Kidney (tissue), 14 donors: ENCODE results near the gene SMAD3. TPM values are rescaled to one million over a fixed set of nuclear protein-coding genes. Genes with fewer than 3 reads are reported as not detected.

ENCODE experiments used
- DNase-seq, 5 donors: peaks; one replicate each; pipeline ENCODE4 v3.0.0-alpha.2; 2013 to 2020
- FAIRE-seq: peaks from 2 replicates; lab custom pipeline; 2012; peaks lifted over from hg19 to GRCh38; lab: Jason Lieb, UNC
- H3K27ac ChIP-seq, 2 donors: one replicate each; pipeline ENCODE4 v1.7.0; 2013; ENCODE audit warnings: low read depth in 2 of 2, low read length in 2 of 2, inconsistent platforms in 1 of 2
- H3K27me3 ChIP-seq: one replicate; pipeline ENCODE4 v1.7.1; 2013; ENCODE audit warnings: low read length, inconsistent platforms; ENCODE audit not compliant: control insufficient read depth, insufficient read depth
- H3K36me3 ChIP-seq, 3 donors: one replicate each; pipeline versions ENCODE4 v1.7.0 to v1.7.1; 2013; ENCODE audit warnings: low read length in 3 of 3, control low read depth in 1 of 3, inconsistent platforms in 1 of 3; ENCODE audit not compliant: insufficient read depth in 3 of 3, control insufficient read depth in 2 of 3
- H3K4me1 ChIP-seq, 3 donors: one replicate each; pipeline versions ENCODE4 v1.7.0 to v1.7.1; 2013; ENCODE audit warnings: low read length in 3 of 3, inconsistent platforms in 1 of 3, low read depth in 1 of 3; ENCODE audit not compliant: control insufficient read depth in 2 of 3, insufficient read depth in 2 of 3
- H3K4me3 ChIP-seq, 3 donors: one replicate each; pipeline versions ENCODE4 v1.7.0 to v1.8.1; 2013; ENCODE audit warnings: low read length in 3 of 3, control low read depth in 1 of 3, inconsistent platforms in 1 of 3
- H3K9ac ChIP-seq, 3 donors: one replicate each; pipeline versions ENCODE4 v1.7.0 to v1.7.1; 2013; ENCODE audit warnings: low read length in 3 of 3, control low read depth in 1 of 3, inconsistent platforms in 1 of 3
- H3K9me3 ChIP-seq, 3 donors: one replicate each; pipeline versions ENCODE4 v1.7.0 to v1.7.1; 2013; ENCODE audit warnings: low read length in 3 of 3, control low read depth in 1 of 3, inconsistent platforms in 1 of 3; ENCODE audit not compliant: control insufficient read depth in 2 of 3, insufficient read depth in 1 of 3
- CTCF ChIP-seq: IDR thresholded peaks from 3 replicates; pipeline ENCODE4 v1.5.1; 2012; ENCODE audit warnings: mild to moderate bottlenecking, moderate library complexity, borderline replicate concordance; ENCODE audit not compliant: insufficient read depth; ENCODE audit errors: extremely low read depth
- intact Hi-C: fragments of 100-400 bp; cut with DNase I; formaldehyde crosslinking; loops from one replicate; pipeline ENCODE4 v1.11.1; 2022
- polyA plus RNA-seq: library from polyadenylated mRNA; stranded (reverse); fragments of 350-450 nt; fragmentation: Illumina TruSeq; extraction: RNeasy Lipid Tissue Mini Kit (QIAGEN cat#74804); gene quantifications from one replicate; pipeline ENCODE4 v1.2.3, GENCODE V29; 2014; ENCODE audit warnings: low read depth, low replicate concordance; ENCODE audit not compliant: insufficient read depth
- total RNA-seq: library from RNA; stranded (reverse); fragmentation: NEBNext Ultra II Directional; extraction: Animal tissue kit (Norgen Biotek cat#: 25700); gene quantifications from one replicate; pipeline ENCODE4 v1.2.1, GENCODE V29; 2021
- donor health status: control.
- donor health status: control.
- donor health status: control.
- donor health status: control.
- donor health status: control.
- donor health status: DM: yes; HTN: yes; CAD: no.
- donor health status: Normal renal cell carcinoma (clear cell type).

The SMAD3 gene
- total and polyA plus RNA-seq, 2 donors from 2014 or later, result 10.1 to 58.2 TPM

GRCh38 chr15:67133026-67133425 is 67.6 kb downstream of the SMAD3 start:
- Histone ChIP-seq H3K36me3 (no peaks in the 10 kb centered on the region), H3K4me3 (no peak overlapping the region), H3K27ac (peak overlapping the region in 1 of 2 donors; percentile 10), H3K9me3 (no peaks in the 10 kb centered on the region), H3K27me3 (no peaks in the 10 kb centered on the region), H3K4me1 (peaks cover 9 to 56% (median 47%) of the 10 kb centered on the region in 3 donors), H3K9ac (no peak overlapping the region)
- no peak for DNase-seq
- FAIRE-seq, result no peak
- intact Hi-C loops, result no loop called here
- TF ChIP-seq CTCF, result no peak

DNA sequence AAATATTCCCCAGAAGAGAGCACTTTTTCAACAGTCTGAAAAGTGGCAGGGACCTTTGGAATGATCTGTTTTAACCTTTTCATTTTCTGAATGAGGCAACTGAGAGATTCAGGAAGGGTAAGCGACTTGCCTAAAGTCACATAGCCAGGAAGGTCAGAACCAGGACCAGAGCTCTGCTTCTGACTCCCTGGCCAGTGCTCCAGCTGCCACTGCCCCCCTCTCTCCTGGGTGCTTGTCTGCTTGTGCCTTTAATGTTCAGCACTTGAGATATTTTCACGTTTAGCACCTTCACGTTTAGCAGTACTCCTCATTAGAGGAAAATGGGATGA is 68.3 kb downstream of the SMAD3 start:
- Histone ChIP-seq H3K9me3 (no peaks in the 10 kb centered on the region), H3K27me3 (no peaks in the 10 kb centered on the region), H3K36me3 (no peaks in the 10 kb centered on the region), H3K9ac (peak overlapping the region in 1 of 3 donors; percentile 1), H3K27ac (peak overlapping the region; percentile 87 to 88), H3K4me1 (peaks cover 12 to 60% (median 52%) of the 10 kb centered on the region in 3 donors), H3K4me3 (peak overlapping the region in 2 of 3 donors; percentile 7 to 45)
- DNase-seq, result no peak
- TF ChIP-seq CTCF, result no peak
- FAIRE-seq, result no peak
- intact Hi-C loops, result no loop called here

GRCh38 chr15:67134067-67134838 is 68.9 kb downstream of the SMAD3 start:
- H3K9ac ChIP-seq, result peak overlapping the region in 2 of 3 donors; percentile 10 to 63
- peak overlapping the region; percentile 87 to 88 for H3K27ac ChIP-seq
- H3K36me3 ChIP-seq, result no peaks in the 10 kb centered on the region
- H3K27me3 ChIP-seq, result no peaks in the 10 kb centered on the region
- TF ChIP-seq CTCF, result no peak
- peak overlapping the region in 2 of 3 donors; percentile 45 to 57 for H3K4me3 ChIP-seq
- DNase-seq (peak; percentile 76 to 95 (median 87)), FAIRE-seq (no peak)
- intact Hi-C loops, result no loop called here
- H3K4me1 ChIP-seq, result peaks cover 15 to 66% (median 53%) of the 10 kb centered on the region in 3 donors
- H3K9me3 ChIP-seq, result no peaks in the 10 kb centered on the region
